GM19372 (cell line): ENCODE measurements around the gene ARL8B.
A peak's percentile ranks its signal among the peaks of the same experiment; 100 is the strongest.
"Not testable (repeated sequence)": the region's sequence is repeated elsewhere in the genome, so short reads cannot be mapped to it uniquely, and the experiment has no call there.

Source experiments
- ATAC-seq: cut with Tn5 transposase; IDR thresholded peaks from one replicate; pipeline ENCODE4 v1.9.1; 2021; ENCODE audit warnings: mild to moderate bottlenecking, low read depth, moderate library complexity; ENCODE audit not compliant: unreplicated experiment

ARL8B gene

DNA sequence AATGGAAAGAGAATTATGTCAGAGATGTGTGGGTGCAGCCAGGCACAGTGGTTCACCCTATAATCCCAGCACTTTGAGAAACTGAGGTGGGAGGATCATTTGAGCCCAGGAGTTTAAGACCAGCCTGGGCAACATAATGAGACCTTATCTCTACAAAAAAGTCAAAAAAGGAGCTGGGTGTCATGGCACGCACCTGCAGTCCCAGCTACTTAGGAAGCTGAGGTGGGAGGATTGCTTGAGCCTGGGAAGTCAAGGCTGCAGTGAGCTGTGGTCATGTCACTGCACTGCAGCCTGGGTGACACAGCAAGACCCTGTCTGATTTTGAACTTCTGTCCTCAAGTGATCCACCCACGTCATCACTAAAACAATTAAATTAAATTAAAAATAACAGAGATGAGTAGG, 15.2 kb upstream of the ARL8B start:
- ATAC-seq: not testable (repeated sequence)

DNA sequence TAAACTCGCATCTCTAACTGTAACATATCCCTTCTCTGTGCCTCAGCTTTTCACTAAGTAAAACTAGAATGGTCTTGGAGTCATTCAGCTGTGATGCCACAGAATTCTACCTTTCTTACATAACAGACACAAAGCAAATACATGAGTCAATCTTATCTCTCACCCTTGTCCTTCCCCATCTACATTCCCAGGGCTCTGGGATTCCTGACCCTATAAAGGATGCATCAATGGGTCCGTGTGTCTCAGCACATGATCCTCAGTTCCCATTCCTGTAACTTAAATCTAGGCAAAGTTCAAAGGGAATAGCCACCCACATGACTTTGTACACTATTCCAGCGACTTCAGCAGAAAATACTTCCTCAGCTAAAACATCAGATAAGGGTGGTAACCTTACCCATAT, 11.8 kb upstream of the ARL8B start:
- no peak for ATAC-seq

DNA sequence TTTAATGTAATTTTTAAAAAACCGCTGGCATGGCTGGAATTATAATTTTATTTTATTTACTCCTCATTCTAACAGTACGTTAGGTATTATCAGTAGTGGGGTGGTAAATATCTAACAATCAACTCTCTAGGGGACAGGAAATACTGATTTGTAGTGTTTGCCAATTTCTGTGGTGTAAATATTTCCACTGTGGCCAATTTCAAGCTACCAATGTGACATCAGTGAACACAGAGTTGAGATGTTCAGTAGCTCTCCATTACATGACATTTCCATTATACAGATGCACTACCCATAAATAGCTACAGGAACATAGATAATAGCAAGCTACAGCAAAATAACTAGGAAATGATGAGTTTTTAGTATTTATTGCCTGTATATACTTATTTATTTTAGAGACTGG, 10.0 kb upstream of the ARL8B start:
- peak; percentile 77 for ATAC-seq

DNA sequence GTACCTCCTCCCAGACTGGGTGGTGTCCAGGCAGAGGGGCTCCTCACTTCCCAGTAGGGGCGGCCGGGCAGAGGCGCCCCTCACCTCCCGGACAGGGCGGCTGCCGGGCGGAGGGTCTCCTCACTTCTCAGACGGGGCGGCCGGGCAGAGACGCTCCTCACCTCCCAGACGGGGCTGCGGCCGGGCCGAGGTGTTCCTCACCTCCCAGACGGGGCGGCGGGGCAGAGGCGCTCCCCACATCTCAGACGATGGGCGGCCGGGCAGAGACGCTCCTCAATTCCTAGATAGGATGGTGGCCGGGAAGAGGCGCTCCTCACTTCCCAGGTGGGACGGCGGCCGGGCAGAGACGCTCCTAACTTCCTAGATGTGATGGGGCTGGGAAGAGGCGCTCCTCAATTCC, 8.4 kb upstream of the ARL8B start:
- ATAC-seq: not testable (repeated sequence)

DNA sequence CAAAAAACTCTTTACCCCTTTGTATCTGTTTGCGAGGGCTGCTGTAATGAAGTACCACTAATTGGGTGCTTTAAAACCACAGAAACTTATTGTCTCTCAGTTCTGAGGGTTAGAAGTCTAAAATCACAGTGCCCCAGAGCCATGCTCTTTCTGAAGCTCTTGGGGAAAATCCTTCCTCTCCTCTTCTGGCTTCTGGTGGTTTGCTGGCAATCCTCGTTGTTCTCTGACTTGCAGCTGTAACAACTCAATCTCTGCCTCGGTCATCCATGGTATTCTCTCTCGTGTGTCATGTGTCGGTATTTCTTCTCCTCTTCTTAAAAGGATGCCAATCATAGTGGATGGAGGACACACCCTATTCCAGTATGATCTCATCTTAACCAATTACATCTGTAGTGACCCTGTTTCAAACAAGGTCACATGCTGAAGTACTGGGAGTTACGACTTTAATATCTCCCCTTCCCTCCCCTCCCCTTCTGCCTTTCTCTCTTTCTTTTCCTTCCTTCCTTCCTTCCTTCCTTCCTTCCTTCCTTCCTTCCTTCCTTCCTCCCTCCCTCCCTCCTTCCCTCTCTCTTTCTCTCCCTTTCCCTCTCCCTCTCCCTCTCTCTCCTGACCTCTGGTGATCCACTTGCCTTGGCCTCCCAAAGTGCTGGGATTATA, 6.5 kb upstream of the ARL8B start:
- peak; percentile 46 for ATAC-seq

DNA sequence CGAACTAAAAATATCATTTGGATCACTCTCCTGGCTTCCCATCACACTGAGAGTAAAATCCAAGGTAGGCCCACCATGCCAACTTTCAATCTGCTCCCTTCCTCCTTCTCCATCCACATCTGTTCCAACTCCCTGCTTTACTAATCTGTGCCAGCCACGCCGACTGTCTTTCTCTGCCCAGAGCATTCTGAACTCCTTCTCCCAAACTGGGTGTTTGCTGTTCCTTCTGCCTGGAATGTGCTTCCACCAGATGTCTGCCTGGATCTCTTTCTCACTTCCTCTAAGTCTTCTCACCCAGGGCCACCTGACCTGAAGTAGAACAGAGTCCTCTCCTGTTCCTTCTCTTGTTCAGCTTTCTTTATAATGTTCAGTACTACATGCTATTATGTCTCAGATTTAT, 5.6 kb upstream of the ARL8B start:
- no peak for ATAC-seq

DNA sequence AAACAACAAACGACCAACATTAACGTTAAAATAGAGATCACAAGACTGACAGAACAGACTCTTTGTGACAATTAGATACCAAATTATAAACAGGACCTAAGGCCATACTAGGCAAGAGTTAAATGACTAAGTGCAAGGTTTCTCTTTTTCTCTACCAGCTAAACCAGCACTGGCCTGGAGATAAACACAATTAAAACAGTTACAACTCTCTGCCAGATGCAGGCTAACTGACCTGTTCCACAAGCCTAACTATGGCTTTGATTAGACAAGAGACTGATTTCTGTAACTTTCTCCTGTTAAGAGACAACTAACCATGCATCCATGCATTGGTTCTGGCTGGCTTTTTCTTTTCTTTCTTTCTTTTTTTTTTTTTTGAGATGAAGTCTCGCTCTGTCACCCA, 1.6 kb upstream of the ARL8B start:
- no peak for ATAC-seq

DNA sequence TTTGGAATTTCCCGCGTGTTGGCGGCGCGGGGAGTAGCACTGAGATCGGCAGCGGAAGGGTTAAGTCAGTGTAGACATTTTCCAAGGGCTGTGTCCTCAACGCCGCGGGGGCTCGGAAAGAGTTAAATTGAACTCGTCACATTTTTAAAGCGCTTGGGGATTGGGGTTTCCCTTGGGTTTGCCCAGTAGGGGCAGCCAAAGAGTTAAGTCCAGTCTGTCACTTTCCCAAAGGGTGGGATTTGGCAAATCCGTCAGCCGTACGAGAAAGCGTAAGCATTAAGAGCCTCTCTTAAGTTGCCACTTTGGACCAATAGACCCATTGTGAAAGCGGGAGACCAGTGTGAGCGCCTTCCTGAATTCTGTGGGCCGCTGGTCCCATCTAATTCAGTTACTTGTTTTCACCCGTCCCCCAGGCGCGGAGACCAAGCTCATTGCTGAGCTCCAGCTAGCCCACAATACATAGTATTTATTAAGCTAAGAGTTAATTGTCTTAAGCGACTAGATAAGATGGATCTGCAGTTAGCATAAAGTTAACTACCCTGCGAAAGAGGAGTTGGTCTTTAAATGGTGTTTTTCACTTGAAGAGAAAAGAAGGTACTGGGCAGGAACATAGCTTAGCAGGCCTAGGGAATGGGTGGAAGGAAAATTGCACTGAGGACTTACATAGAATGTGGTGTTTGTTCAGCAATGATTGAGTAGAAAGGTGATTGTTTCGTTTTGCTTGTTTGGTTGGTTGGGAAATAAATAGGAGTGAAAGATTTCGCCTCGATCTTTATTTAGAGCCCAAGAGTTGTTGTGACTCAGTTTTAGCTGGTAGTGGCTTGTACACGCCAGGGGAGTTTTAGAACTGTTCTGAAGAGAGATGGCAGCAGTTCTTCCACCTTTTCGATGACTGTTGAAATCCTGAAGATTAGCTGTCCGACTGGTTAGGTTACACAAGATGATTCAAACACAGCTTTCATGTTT, 932 bp downstream of the ARL8B start:
- ATAC-seq: peak; percentile 8

DNA sequence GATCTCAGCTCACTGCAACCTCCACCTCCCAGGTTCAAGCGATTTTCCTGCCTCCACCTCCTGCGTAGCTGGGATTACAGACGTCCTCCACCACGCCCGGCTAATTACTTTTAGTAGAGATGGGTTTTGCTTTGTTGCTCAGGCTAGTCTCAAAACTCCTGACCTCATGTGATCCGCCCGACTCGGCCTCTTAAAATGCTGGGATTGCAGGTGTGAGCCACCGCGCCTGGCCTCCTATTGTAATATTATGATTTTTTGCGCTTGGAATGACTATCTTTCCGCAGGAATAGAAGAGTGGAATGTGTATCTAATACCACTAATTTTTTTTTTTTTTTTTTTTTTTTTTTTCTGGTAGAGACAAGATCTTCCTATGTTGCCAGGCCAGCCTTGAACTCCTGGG, 1.8 kb downstream of the ARL8B start:
- ATAC-seq: no peak

DNA sequence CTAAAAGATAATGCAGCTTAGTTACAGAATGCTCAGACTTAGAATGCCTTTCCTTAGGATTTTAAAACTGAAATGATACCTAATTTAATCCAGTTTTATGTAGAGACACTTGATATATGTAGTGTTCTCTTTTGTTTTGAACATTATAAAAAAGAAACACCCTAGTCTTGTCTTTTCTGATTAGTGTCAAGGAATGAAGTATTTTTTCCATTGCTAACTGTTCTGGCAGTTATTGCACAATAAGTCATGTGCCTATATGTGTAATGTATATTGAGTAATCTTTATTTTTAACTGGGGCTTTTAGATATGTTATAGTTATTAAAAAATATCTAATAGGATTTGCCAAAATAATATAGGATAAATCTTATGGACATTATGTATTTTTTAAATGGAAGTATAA, 4.5 kb downstream of the ARL8B start:
- no peak for ATAC-seq

DNA sequence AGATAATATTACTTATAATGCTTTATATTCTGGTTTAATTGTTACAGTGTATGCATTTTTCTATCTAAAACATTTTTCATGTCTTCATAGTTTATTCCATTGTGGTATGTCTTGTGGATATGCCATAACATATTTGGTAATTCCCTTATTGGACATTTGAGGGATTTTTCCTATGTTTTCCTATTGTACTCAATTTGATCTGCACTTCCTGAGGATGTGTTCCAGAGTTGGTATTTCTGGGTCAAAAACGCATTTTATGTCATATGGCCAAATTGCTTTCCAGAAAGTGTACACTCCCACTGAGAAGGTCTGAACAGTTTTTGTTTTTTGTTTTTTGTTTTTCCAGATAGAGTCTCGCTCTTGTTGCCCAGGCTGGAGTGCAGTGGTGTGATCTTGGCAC, 6.8 kb downstream of the ARL8B start:
- no peak for ATAC-seq

DNA sequence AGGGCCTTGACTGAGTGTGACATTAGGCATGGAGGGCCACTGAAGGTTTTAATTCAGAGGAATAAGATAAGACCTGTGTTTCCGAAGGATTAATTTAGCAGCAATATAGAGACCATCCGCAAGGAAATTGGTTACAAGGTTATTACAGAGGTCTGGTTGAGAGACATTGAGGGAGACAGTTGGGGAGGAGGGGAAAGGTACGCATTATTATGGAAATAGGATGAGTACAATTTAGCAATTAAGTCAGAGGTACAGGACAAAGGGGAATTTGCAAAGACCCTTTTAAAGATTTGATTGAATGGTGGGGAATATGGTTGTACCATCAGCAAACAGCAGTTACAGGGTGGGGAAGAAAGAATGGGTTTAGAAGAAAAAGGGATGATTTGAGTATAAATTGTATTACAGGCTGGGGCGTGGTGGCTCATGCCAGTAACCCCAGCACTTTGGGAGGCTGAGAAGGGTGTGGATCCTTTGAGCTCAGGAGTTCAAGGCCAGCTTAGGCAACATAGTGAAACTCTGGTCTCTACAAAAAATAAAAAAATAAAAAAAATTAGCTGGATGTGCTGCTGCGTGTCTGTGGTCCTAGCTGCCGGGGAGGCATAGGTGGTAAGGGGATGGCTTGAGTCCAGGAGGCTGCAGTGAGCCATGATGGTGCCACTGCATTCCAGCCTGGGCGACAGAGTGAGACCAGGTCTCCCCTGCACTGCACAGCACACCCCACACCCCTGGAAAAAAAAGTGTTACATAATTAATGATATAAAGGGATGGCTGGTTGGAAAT, 11.3 kb downstream of the ARL8B start:
- ATAC-seq: no peak

DNA sequence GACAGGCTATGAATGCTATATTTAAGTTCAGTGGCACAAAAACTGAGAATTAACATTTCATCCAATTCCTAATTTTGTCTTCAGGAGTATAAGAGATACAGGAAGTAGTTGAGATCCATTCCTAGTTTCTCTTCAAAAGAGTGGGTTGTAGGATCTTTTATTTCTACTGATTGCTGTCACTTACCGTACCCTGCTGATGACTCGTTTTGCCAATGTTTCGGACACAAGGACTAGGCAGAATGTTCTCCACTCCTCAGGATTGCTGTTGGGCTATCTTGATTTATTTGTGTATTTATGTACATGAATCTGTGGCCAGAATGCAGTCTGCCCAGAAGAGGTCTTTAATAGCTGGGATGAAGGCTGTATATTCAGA, 11.9 kb downstream of the ARL8B start:
- ATAC-seq: no peak

DNA sequence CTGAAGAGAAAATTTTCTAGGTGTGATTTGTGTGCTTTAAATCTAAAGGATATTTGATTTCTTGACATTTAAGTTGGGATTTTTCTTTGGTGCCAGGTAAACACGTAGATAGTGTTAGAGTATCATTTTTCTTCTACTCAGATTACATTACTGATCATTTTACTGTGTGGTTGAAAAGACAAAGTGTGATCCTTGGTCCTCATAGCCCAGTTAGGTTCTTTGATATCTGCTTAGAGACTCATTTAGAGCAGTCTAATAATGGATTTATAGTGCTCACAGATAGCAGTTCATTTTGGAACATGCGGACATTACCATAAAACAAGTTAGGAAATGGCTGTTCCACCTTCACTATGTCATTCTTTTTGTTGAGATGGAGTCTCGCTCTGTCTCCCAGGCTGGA, 12.4 kb downstream of the ARL8B start:
- no peak for ATAC-seq

DNA sequence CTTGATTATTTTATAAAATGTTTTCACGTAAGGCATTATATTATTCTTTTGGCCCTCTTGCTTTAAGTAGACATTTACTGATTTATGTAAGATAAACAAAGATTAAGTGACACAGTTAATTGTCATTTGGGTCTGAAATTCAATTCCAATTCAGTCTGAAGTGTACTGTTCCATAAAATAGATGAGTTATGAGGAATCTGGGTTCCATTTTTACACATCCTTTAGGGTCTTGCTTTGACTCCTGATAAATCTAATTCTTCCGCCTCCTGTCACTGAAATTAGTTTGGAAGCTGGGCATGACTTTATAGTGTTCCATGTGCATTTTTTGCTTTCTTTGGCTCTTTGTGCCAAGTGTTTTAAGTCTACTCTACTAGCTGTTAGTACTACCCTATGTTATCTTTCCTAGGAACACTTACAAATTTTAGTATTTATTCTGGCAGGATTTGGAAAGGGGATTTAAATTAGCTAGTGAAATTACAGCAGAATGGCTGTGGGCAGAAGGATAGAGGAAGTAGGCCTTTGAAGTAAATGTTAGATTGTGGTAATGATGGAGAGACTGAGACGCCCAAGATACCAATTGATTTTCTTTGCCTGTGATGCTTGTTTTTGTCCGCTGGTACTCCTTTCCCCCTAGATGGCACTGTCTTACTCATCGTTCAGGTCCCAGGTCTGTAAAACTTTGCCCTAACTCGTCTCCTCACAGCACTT, 14.3 kb downstream of the ARL8B start:
- ATAC-seq: peak; percentile 53

DNA sequence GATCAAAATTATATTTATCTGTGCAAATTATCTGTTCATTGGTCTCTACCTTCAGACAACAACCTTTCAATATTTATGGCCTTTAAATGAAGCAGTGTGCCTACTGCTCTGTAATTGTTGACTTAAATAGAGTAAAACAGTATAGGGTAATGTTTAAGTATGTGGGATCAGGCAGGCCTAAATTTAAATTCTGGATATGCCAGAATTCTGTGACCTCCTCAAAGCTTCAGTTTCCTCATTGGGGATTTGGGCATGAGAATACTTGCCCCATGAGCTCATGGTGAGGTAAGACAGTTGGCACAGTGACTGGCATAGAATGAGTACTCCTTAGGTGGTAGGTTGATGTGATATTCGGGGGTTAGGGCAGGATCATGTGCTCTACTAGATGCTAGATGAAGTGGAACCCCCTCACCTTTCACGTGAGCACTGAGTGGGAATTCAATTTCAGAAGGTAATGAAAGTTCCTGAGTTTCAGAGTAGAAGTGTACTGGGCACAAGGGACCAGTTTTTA, 14.9 kb downstream of the ARL8B start:
- ATAC-seq: no peak

DNA sequence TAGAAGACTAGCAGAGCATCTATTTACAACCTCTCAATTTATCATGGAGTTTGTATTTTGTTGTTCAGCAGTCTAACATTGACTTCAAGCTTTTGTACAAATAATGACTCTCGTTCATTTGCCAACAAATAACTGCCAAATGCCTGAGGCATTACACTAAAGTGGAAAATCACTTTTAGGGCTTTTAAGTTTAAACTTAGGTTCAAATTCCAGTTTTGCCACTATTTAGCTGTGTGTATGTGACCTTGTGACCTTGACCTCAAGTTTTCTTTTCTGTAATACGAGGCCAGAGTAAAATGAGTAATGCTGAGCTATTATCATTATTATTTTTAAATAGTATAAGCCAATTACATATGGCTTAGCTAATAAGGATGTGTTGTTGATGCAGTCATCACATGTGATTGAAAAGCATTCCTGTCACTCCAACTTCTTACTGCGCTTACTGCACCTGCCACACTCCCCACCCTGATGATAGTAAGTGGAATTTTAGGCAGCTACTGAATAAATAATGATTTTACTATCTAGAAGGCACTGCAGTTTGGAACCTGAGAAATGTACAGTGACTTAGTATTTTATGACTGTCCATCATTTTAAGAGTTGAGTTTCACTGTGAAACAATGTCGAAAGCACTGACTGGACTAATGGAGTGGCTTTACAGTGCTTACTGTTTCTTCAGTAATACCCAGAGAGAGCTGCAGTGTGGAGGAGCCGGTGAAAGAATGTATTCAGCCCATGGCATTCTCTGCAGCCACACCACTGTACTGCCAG, 16.3 kb downstream of the ARL8B start:
- ATAC-seq: no peak

DNA sequence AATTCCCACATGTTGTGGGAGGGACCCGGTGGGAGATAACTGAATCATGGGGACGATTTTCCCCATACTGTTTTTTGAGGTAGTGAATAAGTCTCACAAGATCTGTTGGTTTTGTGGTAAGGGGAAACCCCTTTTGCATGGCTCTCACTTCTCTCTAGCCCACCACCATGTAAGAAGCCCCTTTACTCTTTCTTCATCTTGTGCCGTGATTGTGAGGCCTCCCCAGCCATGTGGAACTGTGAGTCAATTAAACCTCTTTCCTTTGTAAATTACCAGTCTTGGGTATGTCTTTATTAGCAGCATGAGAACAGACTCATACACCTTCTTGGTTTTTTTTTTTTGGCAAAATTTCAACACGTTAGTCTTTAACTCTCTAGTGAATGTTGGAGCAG, 18.1 kb downstream of the ARL8B start:
- peak; percentile 48 for ATAC-seq

DNA sequence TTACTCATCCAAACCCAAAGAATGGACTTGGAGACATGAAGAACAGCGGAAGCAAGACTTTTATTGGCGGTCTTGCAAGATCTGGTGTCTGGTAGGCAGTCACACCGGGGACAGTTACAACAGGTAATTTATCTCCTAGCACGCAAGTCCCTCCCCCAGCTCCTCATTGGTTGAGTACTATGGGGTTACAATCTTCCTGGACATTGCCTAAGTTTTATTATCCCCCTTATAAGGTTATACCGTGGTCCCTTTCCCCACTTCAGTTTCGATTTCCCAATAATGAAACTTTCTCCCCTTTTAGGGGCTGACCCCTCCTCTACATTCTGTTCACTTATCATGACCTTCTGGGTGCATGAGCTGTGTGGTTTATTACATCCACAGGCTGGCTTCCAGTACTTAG, 18.7 kb downstream of the ARL8B start:
- no peak for ATAC-seq

DNA sequence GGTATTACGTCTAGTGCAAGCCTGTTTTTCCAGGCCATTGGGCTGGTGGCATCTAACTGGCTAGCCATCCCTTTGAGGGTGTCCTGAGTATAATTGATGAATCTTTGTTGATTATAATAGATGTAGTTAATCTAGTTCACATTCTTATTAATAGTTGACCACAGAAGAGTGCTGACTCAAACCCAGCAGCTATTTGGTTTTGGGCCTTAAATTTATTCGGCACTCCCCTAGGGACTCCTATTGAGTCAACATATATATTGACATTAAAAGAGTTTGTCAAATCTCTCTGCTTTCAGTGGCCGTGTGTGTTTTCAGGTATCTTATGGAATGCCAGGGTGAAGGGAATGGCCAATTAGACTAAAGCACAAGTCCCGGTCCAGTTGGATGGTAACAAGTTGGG, 19.7 kb downstream of the ARL8B start:
- ATAC-seq: no peak
